ENCODE results near the gene DMXL1.

Gene DMXL1

GRCh38 chr5:119268387-119269060 is 197.6 kb downstream of the DMXL1 start:
- peak overlapping the region; percentile 83 for H3K4me3 ChIP-seq (ENCODE audit: low read depth, low read length)
- DNase-seq (ENCODE audit: low read depth), result peak; percentile 88
- TF ChIP-seq CTCF (IDR thresholded peaks at IDR 0.05; ENCODE audit: control insufficient read depth, extremely low read depth, insufficient read depth), result no peak

GRCh38 chr5:119269061-119269944 is 198.4 kb downstream of the DMXL1 start:
- TF ChIP-seq CTCF (IDR thresholded peaks at IDR 0.05; ENCODE audit: control insufficient read depth, extremely low read depth, insufficient read depth), result no peak
- peak; percentile 47 for DNase-seq (ENCODE audit: low read depth)
- H3K4me3 ChIP-seq (ENCODE audit: low read depth, low read length), result peak overlapping the region; percentile 83

- no peak for TF ChIP-seq CTCF (IDR thresholded peaks at IDR 0.05; ENCODE audit: control insufficient read depth, extremely low read depth, insufficient read depth)
- no peak for DNase-seq (ENCODE audit: low read depth)
- peak overlapping the region; percentile 83 for H3K4me3 ChIP-seq (ENCODE audit: low read depth, low read length)
Observed at GRCh38 chr5:119270121-119270565, 199.3 kb downstream of the DMXL1 start.

- peak; percentile 61 for DNase-seq (ENCODE audit: low read depth)
- no peak for TF ChIP-seq CTCF (IDR thresholded peaks at IDR 0.05; ENCODE audit: control insufficient read depth, extremely low read depth, insufficient read depth)
- H3K4me3 ChIP-seq (ENCODE audit: low read depth, low read length), result peak overlapping the region; percentile 5; the same call in 1 of the 2 replicates
Observed at GRCh38 chr5:119270960-119271757, 200.3 kb downstream of the DMXL1 start.

- peak; percentile 73 for DNase-seq (ENCODE audit: low read depth)
- H3K4me3 ChIP-seq (ENCODE audit: low read depth, low read length), result peak overlapping the region; percentile 5; the same call in 1 of the 2 replicates
- TF ChIP-seq CTCF (IDR thresholded peaks at IDR 0.05; ENCODE audit: control insufficient read depth, extremely low read depth, insufficient read depth), result no peak
Observed at GRCh38 chr5:119271758-119272730, 201.2 kb downstream of the DMXL1 start.
